Hypothalamus (tissue), 51 donors: Measurements from ENCODE around the gene SMIM8.
"Not testable (repeated sequence)": the region's sequence is repeated elsewhere in the genome, so short reads cannot be mapped to it uniquely, and the experiment has no call there.

ENCODE experiments used
- DNase-seq, 51 donors: peaks; one replicate each; lab custom pipeline; 2025; lab: John Stamatoyannopoulos, UW

Gene SMIM8, protein sequence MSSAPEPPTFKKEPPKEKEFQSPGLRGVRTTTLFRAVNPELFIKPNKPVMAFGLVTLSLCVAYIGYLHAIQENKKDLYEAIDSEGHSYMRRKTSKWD

DNA sequence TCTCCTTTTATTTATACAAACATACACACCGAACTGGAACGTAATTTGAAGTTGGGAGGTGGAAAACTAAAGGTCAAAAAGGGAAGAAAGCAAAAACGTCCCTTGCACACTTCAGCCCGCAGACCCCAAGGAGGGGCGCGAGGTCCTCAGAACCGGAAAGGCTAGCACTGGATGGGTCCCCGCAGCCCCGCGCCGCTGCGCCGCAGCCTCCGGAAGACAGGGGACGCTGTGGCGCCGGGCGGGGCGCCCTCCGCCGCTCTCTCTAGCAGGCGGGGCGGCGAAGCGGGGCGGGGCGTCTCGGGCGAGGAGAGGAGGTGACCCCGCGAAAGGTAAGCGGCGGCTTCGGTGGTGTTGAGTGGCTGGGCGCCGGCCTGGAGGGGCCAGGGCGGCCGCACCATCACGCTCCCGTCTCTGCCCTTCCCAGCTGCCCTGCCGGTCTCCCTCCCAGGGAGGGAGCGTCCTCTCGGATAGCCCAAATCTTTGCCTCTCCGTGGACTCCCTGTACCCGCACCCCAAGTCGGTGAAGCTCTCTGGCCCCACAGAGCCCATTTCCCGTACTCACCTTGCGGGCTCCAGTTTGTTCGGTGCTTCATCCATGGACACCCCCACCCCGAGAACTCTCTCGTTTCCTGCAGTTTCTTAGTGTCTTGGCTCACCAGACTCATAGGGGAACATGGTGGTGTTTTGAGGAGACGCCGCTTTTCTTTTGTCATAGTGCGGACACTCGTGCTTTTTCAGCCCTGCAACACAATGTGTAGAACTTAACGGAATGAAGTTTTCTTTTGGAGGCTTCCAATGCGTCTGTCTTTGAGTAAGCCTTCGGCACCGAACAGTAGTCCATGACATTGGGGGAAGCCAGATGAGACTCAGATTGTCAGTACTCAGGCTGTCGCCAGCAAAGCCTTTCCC is at the start of gene SMIM8:
TSS of gene SMIM8 (plus strand) at position 285 of the 909 bp plus-strand sequence. CDS start 14,444 bp downstream, outside the sequence.
- peak; percentile 4 to 83 (median 59) for DNase-seq

DNA sequence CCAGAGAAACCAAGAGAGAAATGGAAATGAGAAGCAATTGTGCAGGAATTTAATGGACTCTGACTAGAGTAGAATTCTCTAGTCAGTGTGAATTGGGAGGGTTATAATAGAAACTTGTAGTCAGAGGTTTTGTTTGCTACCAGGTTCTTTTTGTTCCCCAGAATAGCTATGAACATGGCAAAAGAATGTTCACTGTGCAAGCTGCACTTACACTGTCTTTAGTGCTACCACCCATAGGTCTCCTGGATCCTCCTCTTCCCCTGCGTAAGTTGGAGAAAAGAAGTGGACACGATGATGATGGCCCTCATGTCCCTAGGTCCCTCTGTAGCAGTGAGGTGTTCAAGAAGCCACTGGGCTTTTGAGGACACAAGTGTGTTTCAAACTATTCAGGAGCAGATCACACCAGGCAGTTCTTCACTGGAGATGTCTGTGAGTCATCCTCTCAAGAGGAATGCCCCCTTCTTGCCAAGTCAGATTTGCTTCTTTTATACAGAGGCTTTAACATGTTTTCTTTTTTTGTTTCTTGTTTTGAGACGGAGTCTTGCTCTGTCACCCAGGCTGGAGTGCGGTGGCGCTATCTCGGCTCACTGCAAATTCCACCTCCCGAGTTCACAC is 47.6 kb upstream of the SMIM8 start:
- peak in 1 of 51 donors; percentile 2 for DNase-seq

DNA sequence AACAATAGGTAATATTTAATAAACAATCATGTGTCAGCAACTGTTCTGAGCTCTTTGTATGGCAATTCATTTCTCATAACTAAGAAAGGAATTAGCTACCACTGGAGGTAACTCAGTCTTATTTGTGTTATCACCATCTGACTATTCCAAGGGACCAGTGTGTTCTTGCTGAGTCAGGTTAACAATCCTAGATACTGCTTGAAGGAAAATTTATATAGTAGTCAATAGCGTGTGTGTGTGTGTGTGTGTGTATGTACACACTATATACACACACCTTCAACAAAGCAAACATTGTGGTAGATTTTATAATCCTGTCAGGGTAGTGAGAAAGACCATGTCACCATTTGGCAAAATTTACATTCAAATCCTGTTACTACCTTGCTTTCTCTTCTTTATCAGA is 45.8 kb upstream of the SMIM8 start:
- no peak for DNase-seq

DNA sequence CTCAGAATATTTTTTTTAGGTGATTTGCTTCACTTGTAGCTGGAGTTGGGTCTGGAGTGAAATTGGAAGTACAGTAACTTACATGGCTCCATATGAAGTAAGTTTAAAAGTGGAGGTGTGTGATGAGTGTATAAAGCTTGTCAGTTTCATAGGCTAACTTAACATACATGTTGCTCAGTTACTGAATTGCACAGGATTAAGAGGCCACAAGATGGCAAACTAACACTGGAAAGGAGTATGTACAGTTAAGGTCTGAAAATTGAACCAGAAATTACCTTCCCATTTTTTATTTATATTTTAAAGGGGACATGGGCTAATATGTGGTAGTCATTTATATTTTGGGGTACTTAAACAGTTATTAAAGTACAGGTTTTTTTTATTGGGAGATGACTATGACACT is 45.3 kb upstream of the SMIM8 start:
- DNase-seq = no peak

DNA sequence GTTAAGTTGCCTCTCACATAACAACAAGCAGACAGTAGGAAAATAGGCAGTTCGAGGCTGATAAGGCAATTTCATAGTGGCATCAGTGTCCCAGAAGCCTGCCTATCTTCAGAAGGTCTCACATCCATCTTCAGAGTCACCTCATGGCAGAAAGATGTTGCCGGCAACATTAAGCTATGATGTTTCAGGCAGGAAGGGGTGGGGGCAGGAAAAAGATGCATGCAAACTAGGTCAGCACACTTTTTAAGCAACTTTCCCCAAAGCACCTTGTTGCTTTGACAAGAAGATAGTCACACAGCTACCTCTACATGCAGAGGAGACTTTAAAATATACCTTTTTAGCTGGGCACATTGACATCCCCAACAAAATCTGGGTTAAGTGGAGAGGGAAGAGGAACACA is 43.2 kb upstream of the SMIM8 start:
- DNase-seq = no peak

DNA sequence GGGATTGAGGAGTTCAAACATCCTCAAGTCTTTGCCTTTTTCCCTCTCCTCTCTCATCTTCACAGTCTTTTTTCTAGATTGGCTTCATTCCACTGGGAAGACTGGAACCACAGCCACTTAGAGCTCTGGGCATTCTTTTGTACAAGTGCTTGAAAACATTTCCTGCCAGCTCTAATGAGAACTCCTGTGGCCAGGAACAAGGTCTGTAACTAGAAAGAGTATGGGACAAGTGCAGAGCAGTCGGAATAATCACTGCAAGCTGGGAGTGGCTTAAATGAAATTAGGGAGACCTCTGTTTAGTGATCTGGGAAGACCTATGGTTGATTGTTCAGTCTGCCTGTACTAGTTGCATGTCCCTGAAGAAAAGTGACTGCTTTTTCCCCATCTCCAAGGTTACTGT is 41.0 kb upstream of the SMIM8 start:
- DNase-seq = no peak

DNA sequence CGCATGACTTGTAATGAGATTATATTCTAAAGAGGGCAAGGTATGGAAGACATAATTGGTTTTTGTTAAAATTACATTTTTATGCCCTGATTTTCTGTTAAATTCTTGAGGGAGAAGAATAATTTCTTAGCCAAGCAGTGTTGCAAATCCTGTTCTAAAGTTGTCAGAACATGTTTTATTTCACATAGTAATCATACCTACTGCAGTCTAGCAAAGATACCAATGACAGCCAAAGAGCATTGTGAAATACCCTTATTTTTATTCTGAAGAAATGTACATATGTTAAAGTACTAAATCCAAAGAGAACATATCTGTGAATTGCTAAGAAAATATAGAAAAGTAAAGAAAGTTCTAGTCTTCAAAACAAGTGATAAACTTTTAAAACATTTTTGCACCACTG is 39.6 kb upstream of the SMIM8 start:
- DNase-seq = no peak

DNA sequence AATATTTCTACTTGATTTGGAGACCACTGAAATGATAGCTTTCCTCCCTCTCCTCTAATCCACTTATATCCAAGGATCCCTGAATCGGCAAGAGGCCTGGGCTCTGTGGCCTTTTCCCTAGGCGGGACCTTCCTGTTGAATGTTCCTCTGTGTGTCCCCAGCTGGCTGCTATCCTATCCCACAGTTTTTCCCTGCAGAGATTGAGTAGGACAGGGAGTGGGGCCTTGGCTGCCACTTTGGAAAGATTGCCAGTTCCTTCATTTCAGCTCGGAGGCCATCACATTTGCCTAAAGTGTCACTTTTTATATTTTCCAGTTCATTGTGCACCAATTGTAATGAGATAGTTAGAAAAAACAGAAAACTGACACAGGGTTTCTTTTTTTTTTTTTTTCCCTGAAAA is 38.9 kb upstream of the SMIM8 start:
- DNase-seq = no peak

DNA sequence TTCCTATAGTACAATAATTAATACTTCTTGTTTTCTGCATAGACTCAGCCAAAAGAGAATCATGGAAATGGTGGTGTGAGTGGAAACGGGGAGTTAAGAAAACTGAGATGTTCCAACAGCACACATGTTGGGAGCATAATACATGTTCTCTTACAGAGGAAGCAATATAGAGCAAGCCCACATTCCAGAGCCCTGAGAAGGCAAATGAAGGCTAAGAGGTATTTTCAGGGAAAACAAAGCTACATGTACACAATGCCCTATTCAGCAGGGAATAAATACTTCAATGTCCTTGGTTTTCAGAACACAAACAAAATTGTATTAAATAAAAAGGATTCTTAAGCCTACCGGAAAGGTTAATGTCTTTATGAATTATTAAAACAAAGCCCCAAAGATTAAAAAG is 35.1 kb upstream of the SMIM8 start:
- DNase-seq = no peak

DNA sequence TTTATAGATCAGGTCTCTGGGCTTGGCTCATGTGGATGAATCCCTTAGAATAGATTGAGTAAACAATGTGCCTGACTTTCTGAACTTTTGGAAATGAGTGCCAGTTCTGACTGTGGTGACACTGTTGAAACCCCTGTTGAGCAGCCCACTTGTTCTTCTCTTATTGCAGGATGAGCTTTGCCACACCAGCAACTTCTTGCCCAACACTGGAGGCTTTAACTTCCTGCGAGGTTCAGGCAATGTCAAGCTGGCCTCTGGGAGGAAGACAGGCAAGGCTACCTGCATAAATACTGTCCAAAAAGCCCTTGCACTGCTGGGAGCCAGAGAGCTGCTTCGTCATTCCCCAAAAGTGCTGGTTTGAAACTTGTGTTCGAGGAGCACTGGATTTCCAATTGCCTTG is 32.8 kb upstream of the SMIM8 start:
- no peak for DNase-seq

DNA sequence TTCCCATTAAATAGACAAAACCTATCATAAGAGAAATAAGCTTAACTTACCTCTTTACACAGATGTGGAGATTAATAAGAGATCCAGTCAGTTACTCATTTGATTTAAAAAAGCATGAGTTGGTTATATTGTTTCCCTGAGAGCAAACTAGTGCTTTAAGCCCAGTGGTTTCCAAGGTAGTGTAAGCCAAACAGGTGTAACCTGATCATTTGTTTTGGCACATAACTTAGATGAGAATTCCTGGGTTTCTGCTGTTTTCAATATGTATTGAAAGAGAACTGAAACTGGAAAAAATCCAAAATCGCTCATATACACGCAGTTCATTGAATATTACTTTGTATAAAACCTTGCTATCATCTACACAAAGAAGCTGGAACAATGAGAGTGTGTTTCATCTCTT is 30.5 kb upstream of the SMIM8 start:
- DNase-seq = no peak

DNA sequence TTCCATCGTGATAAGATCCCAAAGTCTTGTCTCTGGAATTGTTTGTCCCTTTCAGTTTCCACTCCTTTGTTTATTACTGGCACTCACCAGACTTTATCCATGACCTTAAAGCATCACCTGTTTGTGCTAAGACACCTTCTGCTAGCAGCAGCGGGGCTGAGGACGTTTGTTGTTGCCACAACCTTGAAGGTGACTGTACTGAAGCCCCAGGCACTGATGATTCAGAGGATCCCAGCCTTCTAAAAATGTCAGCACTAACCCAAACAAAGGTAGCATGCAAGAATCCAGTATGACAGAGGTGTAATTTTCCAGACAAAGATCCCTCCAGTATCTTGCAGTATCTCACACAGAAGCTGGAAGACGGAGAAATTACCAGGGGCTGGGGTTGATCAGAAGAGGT is 28.9 kb upstream of the SMIM8 start:
- DNase-seq = no peak

DNA sequence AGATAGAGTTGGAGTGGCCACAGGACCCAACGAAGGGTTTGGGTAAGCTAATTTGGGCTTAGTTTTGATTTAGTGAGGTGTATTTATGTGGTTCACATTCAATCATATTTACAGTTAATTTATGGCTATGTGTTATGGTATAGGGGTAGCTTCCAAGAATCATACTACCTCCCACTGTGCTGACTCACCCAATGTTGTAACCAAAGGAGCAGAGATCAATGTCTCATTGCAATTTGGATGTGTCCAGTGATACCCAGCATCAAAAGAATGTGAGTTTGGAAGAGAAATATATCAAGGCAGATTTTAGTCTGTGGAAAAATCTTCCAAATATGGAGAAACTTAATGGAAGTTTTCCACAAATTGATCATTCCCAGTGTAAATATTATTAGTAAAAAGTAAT is 25.3 kb upstream of the SMIM8 start:
- no peak for DNase-seq

DNA sequence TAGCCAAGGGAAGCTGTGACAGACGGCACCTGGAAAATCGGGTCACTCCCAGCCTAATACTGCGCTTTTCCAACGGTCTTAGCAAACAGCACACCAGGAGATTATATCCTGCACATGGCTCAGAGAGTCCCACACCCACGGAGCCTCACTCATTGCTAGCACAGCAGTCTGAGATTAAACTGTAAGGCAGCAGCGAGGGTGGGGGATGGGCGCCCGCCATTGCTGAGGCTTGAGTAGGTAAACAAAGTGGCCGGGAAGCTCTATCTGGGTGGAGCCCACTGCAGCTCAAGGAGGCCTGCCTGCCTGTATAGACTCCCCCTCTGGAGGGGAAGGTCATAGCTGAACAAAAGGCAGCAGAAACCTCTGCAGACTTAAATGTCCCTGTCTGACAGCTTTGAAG is 21.1 kb upstream of the SMIM8 start:
- not testable (repeated sequence) for DNase-seq

DNA sequence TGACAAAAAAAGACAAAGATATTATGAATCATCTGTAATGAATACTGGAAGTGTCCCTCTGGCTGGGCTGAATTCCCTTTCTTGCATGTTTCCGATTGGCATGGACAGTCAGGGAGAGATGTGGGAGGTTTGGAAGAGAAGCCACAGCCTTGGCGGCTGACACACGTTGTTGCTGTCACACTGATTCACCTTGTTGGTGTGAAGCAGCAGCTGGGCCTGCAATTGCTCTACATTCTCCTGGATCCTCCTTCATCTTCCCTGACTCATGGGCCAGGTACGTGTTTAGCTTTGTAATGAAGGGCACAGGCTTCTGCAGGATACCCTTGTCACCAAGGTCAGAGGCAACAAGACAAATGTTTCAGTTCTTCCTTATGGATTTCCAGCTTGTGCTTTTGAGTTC is 13.4 kb upstream of the SMIM8 start:
- peak in 1 of 51 donors; percentile 2 for DNase-seq

DNA sequence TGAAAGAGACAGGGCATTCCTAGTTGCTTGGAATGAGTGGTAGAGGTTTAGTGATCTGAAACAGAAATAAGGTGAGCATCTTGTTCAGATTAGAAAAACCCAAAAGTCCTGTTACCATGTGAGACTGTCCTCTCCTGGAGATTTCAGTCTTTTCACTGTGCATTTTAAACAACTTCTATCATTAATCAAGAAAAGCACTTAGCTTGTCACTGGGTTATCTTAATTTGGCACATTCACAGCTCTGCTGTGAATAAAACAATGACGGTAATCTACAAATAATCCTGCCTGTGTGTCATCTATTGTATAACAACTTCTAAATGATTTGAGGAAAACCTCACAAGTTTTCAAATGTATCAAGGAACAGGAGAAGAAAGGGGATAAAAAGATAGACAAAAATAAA is 9.5 kb upstream of the SMIM8 start:
- no peak for DNase-seq

DNA sequence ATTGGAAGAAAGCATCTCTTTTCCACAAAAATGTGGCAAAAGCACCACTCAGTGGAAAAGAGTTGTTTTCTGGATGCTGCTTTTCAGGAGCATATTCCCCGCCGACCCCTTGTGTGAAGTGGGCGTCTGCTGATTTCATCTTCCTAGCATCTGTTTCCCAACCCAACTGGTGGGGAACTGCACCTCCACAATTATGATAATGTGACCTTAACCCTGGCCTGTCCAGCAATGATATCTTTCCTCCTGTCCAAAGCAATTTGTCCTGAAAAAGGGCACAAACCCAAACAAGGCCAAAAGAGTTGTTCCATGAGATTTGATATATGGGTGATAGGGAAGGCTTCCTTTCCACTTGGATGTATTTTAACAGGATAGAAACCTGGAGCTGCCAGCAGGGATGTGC is 7.3 kb upstream of the SMIM8 start:
- DNase-seq = no peak

DNA sequence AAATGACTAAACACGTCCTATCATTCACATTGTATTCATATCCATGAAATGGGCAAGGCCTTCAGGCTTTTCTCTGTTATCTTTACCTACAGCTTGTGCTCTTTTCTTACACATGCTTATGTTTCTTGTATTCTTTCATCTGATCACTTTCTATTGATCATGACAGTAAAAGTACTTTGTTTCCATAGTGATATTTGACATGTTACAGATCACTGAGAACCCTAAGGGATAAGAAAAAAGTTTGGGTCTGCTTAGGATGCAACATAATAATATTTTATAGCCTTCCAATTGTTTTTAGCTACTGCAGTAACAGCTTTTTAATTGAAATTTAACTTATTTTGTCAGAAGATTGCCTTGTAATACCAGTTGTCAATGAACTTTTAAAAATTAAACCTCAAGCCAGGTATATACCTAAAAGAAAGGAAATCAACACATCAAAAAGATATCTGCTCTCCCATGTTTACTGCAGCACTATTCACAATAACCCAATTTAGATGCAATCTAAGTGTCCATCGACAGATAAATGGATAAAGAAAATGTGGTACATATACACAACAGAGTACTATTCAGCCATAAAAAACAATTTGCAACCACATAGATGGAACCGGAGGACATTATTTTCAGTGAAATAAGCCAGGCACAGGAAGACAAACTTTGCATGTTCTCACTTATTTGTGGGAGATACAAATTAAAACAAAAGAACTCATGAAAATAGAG is 3.0 kb upstream of the SMIM8 start:
- no peak for DNase-seq

DNA sequence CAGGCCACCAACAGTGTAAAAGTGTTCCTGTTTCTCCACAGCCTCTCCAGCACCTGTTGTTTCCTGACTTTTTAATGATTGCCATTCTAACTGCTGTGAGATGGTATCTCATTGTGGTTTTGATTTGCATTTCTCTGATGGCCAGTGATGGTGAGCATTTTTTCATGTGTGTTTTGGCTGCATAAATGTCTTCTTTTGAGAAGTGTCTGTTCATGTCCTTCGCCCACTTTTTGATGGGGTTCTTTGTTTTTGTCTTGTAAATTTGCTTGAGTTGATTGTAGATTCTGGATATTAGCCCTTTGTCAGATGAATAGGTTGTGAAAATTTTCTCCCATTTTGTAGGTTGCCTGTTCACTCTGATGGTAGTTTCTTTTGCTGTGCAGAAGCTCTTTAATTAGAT is 1.5 kb downstream of the SMIM8 start:
- DNase-seq = not testable (repeated sequence)

DNA sequence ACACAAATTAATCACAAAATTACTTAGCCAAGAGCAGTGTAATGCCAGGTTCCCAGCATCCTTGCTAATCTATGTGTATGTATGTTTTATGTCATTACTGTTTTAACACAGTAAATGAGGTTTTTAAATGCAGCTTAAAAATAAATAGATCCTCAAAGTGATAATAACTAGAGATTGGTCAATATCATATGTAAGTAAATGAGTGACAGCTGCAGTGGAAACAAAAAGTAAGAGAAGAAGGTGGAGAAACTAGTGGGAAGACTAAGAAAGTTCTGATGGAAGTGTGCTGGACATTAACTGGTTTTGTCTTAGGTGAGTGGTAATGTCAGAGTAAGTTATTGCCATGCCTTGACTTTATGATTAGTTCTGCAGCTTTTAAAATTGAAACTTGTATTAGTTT is 8.6 kb downstream of the SMIM8 start:
- DNase-seq = no peak

DNA sequence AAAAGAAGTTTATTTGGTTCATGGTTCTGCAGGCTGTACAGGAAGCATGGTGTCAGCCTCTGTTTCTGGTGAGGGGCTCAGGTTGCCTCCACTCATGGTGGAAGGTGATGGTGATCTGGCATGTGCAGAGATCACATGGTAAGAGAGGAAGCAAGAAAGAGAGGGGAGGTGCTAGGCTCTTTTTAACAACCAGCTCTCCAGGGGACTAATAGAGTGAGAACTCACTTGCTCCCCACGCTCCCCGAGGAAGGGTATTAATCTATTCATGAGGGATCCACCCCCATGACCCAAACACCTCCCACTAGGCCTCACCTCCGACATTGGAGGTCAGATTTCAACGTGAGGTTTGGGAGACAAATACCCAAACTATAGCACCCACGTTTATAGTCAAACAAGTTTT is 10.6 kb downstream of the SMIM8 start:
- DNase-seq = no peak
